ENCODE results near the gene TMED4.

GRCh38 chr7:44595934-44596635 is 14.1 kb upstream of the TMED4 start:
- TF ChIP-seq, protein P1, sequence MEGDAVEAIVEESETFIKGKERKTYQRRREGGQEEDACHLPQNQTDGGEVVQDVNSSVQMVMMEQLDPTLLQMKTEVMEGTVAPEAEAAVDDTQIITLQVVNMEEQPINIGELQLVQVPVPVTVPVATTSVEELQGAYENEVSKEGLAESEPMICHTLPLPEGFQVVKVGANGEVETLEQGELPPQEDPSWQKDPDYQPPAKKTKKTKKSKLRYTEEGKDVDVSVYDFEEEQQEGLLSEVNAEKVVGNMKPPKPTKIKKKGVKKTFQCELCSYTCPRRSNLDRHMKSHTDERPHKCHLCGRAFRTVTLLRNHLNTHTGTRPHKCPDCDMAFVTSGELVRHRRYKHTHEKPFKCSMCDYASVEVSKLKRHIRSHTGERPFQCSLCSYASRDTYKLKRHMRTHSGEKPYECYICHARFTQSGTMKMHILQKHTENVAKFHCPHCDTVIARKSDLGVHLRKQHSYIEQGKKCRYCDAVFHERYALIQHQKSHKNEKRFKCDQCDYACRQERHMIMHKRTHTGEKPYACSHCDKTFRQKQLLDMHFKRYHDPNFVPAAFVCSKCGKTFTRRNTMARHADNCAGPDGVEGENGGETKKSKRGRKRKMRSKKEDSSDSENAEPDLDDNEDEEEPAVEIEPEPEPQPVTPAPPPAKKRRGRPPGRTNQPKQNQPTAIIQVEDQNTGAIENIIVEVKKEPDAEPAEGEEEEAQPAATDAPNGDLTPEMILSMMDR (conservative IDR thresholded peaks at IDR 0.05; ENCODE audit: low read depth, low read length): no peak
- TF ChIP-seq EZH2 (IDR thresholded peaks at IDR 0.05; ENCODE audit: borderline replicate concordance, low read depth, low read length, poor library complexity, severe bottlenecking): no peak
